Upper lobe of left lung (tissue), 4 donors: Measurements from ENCODE around the gene HMX1.

Experiments used
- POLR2A ChIP-seq, 4 donors: fragments of 450-650 bp; IDR thresholded peaks; one replicate each; pipeline ENCODE4 v1.5.1; 2016 to 2017; ENCODE audit warnings: antibody characterized with exemption in 4 of 4, mild to moderate bottlenecking in 2 of 4
- TF ChIP-seq, protein P1 (sequence below), 6 experiments: fragments of 450-650 bp in 4 of 6; fragments of 200-600 bp in 2 of 6; sonication (generic) in 2 of 6; IDR thresholded peaks; one replicate each; pipeline ENCODE4 v1.5.1; 2016 to 2019; ENCODE audit warnings: antibody characterized with exemption in 6 of 6

DNA sequence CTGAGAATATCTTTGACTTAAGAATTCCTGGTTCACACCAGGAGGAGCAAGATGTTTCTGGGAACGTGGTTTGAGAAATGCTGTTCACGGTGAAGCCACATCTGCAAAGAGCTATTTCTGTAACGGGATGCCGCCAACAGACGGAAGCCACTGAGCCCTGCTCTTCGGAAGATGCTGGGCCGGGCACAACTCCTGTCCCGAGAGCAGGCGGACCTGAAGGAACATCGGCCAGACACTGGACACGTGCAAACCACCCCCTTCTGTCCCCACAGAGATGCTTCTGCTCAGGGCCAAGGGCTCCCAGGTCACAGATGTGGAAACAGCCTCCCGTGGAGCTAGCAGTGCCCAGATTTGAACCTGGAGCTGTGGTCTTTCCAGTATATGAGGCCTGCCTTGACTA, 24.3 kb downstream of the HMX1 start:
- TF ChIP-seq POLR2A (IDR thresholded peaks at IDR 0.05): no peak
- TF ChIP-seq, protein P1, sequence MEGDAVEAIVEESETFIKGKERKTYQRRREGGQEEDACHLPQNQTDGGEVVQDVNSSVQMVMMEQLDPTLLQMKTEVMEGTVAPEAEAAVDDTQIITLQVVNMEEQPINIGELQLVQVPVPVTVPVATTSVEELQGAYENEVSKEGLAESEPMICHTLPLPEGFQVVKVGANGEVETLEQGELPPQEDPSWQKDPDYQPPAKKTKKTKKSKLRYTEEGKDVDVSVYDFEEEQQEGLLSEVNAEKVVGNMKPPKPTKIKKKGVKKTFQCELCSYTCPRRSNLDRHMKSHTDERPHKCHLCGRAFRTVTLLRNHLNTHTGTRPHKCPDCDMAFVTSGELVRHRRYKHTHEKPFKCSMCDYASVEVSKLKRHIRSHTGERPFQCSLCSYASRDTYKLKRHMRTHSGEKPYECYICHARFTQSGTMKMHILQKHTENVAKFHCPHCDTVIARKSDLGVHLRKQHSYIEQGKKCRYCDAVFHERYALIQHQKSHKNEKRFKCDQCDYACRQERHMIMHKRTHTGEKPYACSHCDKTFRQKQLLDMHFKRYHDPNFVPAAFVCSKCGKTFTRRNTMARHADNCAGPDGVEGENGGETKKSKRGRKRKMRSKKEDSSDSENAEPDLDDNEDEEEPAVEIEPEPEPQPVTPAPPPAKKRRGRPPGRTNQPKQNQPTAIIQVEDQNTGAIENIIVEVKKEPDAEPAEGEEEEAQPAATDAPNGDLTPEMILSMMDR (IDR thresholded peaks at IDR 0.05): no peak
